ENCODE results near the gene PITRM1.

DNA sequence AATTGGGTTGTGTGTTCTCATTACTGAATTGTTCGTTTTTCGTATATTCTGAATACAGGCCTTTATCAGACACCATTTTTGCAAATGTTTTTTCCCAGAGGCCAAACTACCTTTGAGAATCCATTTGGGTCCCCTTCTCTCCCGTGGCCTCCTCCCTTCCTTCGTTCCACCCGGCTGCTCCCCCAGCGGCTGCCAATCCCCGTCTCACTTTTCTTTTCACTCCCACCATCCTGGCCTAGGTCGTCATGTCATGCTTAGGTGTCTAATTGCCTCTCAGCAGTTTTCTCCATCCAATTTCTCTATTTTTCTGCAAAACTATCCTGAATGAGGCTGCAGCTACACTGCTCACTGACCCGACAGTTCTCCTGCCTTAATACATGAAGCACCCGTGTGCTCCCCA is 17.9 kb downstream of the PITRM1 start:
- TF ChIP-seq POLR2A (IDR thresholded peaks at IDR 0.05; ENCODE audit: low read depth, low read length) (no peak), TAF1 (IDR thresholded peaks at IDR 0.05; ENCODE audit: borderline replicate concordance, low read depth, low read length) (no peak)
